Vagina (tissue), 2 donors: Measurements from ENCODE around the gene HERC4.

Source experiments
- POLR2A ChIP-seq, 2 donors: fragments of 450-650 bp; IDR thresholded peaks; one replicate each; pipeline ENCODE4 v1.6.1; 2017; ENCODE audit warnings: antibody characterized with exemption in 2 of 2, mild to moderate bottlenecking in 2 of 2, moderate library complexity in 2 of 2
- TF ChIP-seq, protein P1 (sequence below), 3 experiments: fragments of 450-650 bp in 2 of 3; fragments of 200-600 bp in 1 of 3; sonication (generic) in 1 of 3; IDR thresholded peaks; one replicate each; pipeline ENCODE4 v1.5.1; 2017 to 2019; ENCODE audit warnings: antibody characterized with exemption in 3 of 3, mild to moderate bottlenecking in 2 of 3, moderate library complexity in 2 of 3

- TF ChIP-seq, protein P1, sequence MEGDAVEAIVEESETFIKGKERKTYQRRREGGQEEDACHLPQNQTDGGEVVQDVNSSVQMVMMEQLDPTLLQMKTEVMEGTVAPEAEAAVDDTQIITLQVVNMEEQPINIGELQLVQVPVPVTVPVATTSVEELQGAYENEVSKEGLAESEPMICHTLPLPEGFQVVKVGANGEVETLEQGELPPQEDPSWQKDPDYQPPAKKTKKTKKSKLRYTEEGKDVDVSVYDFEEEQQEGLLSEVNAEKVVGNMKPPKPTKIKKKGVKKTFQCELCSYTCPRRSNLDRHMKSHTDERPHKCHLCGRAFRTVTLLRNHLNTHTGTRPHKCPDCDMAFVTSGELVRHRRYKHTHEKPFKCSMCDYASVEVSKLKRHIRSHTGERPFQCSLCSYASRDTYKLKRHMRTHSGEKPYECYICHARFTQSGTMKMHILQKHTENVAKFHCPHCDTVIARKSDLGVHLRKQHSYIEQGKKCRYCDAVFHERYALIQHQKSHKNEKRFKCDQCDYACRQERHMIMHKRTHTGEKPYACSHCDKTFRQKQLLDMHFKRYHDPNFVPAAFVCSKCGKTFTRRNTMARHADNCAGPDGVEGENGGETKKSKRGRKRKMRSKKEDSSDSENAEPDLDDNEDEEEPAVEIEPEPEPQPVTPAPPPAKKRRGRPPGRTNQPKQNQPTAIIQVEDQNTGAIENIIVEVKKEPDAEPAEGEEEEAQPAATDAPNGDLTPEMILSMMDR (IDR thresholded peaks at IDR 0.05) = no peak
- no peak for TF ChIP-seq POLR2A (IDR thresholded peaks at IDR 0.05)
Observed at GRCh38 chr10:68079434-68079833, 4.4 kb upstream of the HERC4 start.
